Measurements from ENCODE around the gene UTP20. TPM values are rescaled to one million over a fixed set of nuclear protein-coding genes. Genes with fewer than 3 reads are reported as not detected.

UTP20 gene
- polyA plus RNA-seq, 1 donor (not counting 4 experiments of a cell fraction or from before 2014, with no cell fraction given): 14.8 TPM

GRCh38 chr12:101356794-101357193, 76.9 kb downstream of the UTP20 start:
- FAIRE-seq: no peak
- Histone ChIP-seq H3K9ac (ENCODE audit: control insufficient read depth, extremely low read depth, insufficient read depth, low read length) (no peak overlapping the region), H3K4me1 (ENCODE audit: control insufficient read depth, extremely low read depth, insufficient read depth, low read length) (no peaks in the 10 kb centered on the region), H3K4me3 (ENCODE audit: control insufficient read depth in 2 of 3, extremely low read depth in 1 of 3, insufficient read depth in 2 of 3, low read depth in 1 of 3, low read length in 3 of 3) (no peak overlapping the region), H3K9me3 (ENCODE audit: control insufficient read depth, low read depth, low read length) (no peaks in the 10 kb centered on the region), H3K36me3 (ENCODE audit: control insufficient read depth in 2 of 2, extremely low read depth in 1 of 2, insufficient read depth in 2 of 2, low read length in 2 of 2) (peaks cover 6 to 13% of the 10 kb centered on the region in 2 experiments), H4K20me1 (ENCODE audit: control insufficient read depth, extremely low read depth, insufficient read depth, low read length) (no peaks in the 10 kb centered on the region), H3K9me1 (ENCODE audit: control insufficient read depth, extremely low read depth, insufficient read depth, low read length) (no peaks in the 10 kb centered on the region), H3K27me3 (ENCODE audit: control insufficient read depth, extremely low read depth, insufficient read depth, low read length) (no peaks in the 10 kb centered on the region), H3K4me2 (ENCODE audit: control insufficient read depth, extremely low read depth, insufficient read depth, low read depth, low read length) (no peak overlapping the region), H3K79me2 (ENCODE audit: control insufficient read depth, insufficient read depth, low read length) (no peaks in the 10 kb centered on the region), H2AFZ (ENCODE audit: control insufficient read depth, low read length) (no peak overlapping the region), H3K27ac (ENCODE audit: control insufficient read depth, insufficient read depth, low read length) (no peak overlapping the region)
- TF ChIP-seq CTCF (optimal IDR thresholded peaks at IDR 0.05 in 1 of 3, IDR thresholded peaks at IDR 0.05 in 1 of 3, conservative IDR thresholded peaks at IDR 0.05 in 1 of 3; ENCODE audit: extremely low read depth in 1 of 3, insufficient read depth in 2 of 3, low read length in 3 of 3) (no peak), EZH2 (IDR thresholded peaks at IDR 0.05; ENCODE audit: low read length) (no peak)
- dilution Hi-C loops (cut with MboI; ENCODE audit: extremely low pct_ligation_motif_present, low sequenced_read_pairs): no loop called here
- no peak for DNase-seq (ENCODE audit: low read depth, low spot score)

- no peak for FAIRE-seq
- H4K20me1 ChIP-seq (ENCODE audit: control insufficient read depth, extremely low read depth, insufficient read depth, low read length): no peaks in the 10 kb centered on the region
Measured at GRCh38 chr12:101361455-101361854, 81.5 kb downstream of the UTP20 start.

More at GRCh38 chr12:101361455-101361854, 81.5 kb downstream of the UTP20 start:
- Histone ChIP-seq H3K27me3 (ENCODE audit: control insufficient read depth, extremely low read depth, insufficient read depth, low read length) (no peaks in the 10 kb centered on the region), H2AFZ (ENCODE audit: control insufficient read depth, low read length) (no peak overlapping the region), H3K4me3 (ENCODE audit: control insufficient read depth in 2 of 3, extremely low read depth in 1 of 3, insufficient read depth in 2 of 3, low read depth in 1 of 3, low read length in 3 of 3) (no peak overlapping the region), H3K9ac (ENCODE audit: control insufficient read depth, extremely low read depth, insufficient read depth, low read length) (no peak overlapping the region), H3K4me2 (ENCODE audit: control insufficient read depth, extremely low read depth, insufficient read depth, low read depth, low read length) (no peak overlapping the region), H3K9me3 (ENCODE audit: control insufficient read depth, low read depth, low read length) (no peaks in the 10 kb centered on the region), H3K36me3 (ENCODE audit: control insufficient read depth in 2 of 2, extremely low read depth in 1 of 2, insufficient read depth in 2 of 2, low read length in 2 of 2) (peaks cover 12 to 13% of the 10 kb centered on the region in 2 experiments), H3K27ac (ENCODE audit: control insufficient read depth, insufficient read depth, low read length) (no peak overlapping the region), H3K4me1 (ENCODE audit: control insufficient read depth, extremely low read depth, insufficient read depth, low read length) (no peaks in the 10 kb centered on the region), H3K9me1 (ENCODE audit: control insufficient read depth, extremely low read depth, insufficient read depth, low read length) (no peaks in the 10 kb centered on the region), H3K79me2 (ENCODE audit: control insufficient read depth, insufficient read depth, low read length) (no peaks in the 10 kb centered on the region)
- DNase-seq (ENCODE audit: low read depth, low spot score): no peak
- dilution Hi-C loops (cut with MboI; ENCODE audit: extremely low pct_ligation_motif_present, low sequenced_read_pairs): no loop called here
- TF ChIP-seq EZH2 (IDR thresholded peaks at IDR 0.05; ENCODE audit: low read length): no peak
- TF ChIP-seq CTCF (optimal IDR thresholded peaks at IDR 0.05 in 1 of 3, IDR thresholded peaks at IDR 0.05 in 1 of 3, conservative IDR thresholded peaks at IDR 0.05 in 1 of 3; ENCODE audit: extremely low read depth in 1 of 3, insufficient read depth in 2 of 3, low read length in 3 of 3): no peak

Data from keratinocyte (primary cell).